Transverse colon (tissue), 4 donors: ENCODE results near the gene PHF21B. TPM values are rescaled to one million over a fixed set of nuclear protein-coding genes. Genes with fewer than 3 reads are reported as not detected.

Source experiments
- DNase-seq: peaks from one replicate; pipeline ENCODE4 v3.0.0-alpha.2; 2019
- H3K27ac ChIP-seq, 4 donors: fragments of 200-600 bp; sonication (generic); 2 replicates each; pipeline ENCODE4 v1.5.1; 2016 to 2018; ENCODE audit warnings: inconsistent platforms in 4 of 4
- H3K27me3 ChIP-seq: fragments of 200-600 bp; sonication (generic); 2 replicates; pipeline ENCODE4 v1.5.1; 2017; ENCODE audit warnings: inconsistent platforms
- H3K36me3 ChIP-seq, 4 donors: fragments of 200-600 bp; sonication (generic); 2 replicates each; pipeline ENCODE4 v1.5.1; 2017 to 2019; ENCODE audit warnings: inconsistent platforms in 4 of 4
- H3K4me1 ChIP-seq, 4 donors: fragments of 200-600 bp; sonication (generic); 2 replicates each; pipeline ENCODE4 v1.5.1; 2017 to 2020; ENCODE audit warnings: inconsistent platforms in 4 of 4
- H3K4me3 ChIP-seq, 4 donors: fragments of 200-600 bp; sonication (generic); 1 replicate in 1 of 4; 2 replicates in 3 of 4; pipeline versions ENCODE4 v1.5.1 to v1.6.1; 2017 to 2019; ENCODE audit warnings: inconsistent platforms in 4 of 4
- H3K9me3 ChIP-seq, 2 donors: fragments of 200-600 bp; sonication (generic); 2 replicates each; pipeline ENCODE4 v1.5.1; 2017 to 2019; ENCODE audit warnings: inconsistent platforms in 2 of 2
- EP300 ChIP-seq: sonication (generic); formaldehyde crosslinking; IDR thresholded peaks from one replicate; pipeline ENCODE4 v1.6.1; 2017; ENCODE audit warnings: antibody characterized with exemption, low read depth
- POLR2A ChIP-seq: fragments of 450-650 bp; IDR thresholded peaks from one replicate; pipeline ENCODE4 v1.6.1; 2016; ENCODE audit warnings: antibody characterized with exemption, mild to moderate bottlenecking, moderate library complexity
- POLR2AphosphoS5 ChIP-seq, 3 donors: sonication (generic); formaldehyde crosslinking; IDR thresholded peaks; one replicate each; pipeline ENCODE4 v1.6.1; 2016; ENCODE audit warnings: antibody characterized with exemption in 3 of 3
- WGBS, 2 donors: methylation state at CpG; one replicate each; pipeline ENCODE4 v1.1.5; 2018; ENCODE audit warnings: low coverage in 1 of 2; 5-methylcytosine and 5-hydroxymethylcytosine counted together
- in situ Hi-C, 4 donors: fragments of 200-750 bp; cut with MboI; loops; one replicate each; pipeline versions ENCODE4 v1.15.0 to v1.15.1; 2017; ENCODE audit warnings: low sequenced_read_pairs in 3 of 4, low pct_ligation_motif_present in 1 of 4, low pct_unique_long_range_greater_than_20kb in 1 of 4
- intact Hi-C: fragments of 100-400 bp; cut with DNase I; formaldehyde crosslinking; loops from one replicate; pipeline ENCODE4 v1.15.1; 2023; ENCODE audit warnings: low total_unique reads
- total RNA-seq, 4 donors: library from RNA; depleted of rRNA; stranded (reverse); fragments of >200 nt; gene quantifications; one replicate each; pipeline ENCODE4 v1.1.0, GENCODE V29; 2016
- TF ChIP-seq, protein P1 (sequence below), 5 experiments: fragments of 200-600 bp in 3 of 5; fragments of 450-650 bp in 2 of 5; sonication (generic) in 3 of 5; IDR thresholded peaks; 1 replicate in 2 of 5; 2 replicates in 3 of 5; pipeline ENCODE4 v1.5.1; 2016 to 2017; ENCODE audit warnings: antibody characterized with exemption in 5 of 5, inconsistent platforms in 3 of 5, mild to moderate bottlenecking in 2 of 5, moderate library complexity in 1 of 5

PHF21B gene
- total RNA-seq, 4 donors from 2014 or later, result not detected

DNA sequence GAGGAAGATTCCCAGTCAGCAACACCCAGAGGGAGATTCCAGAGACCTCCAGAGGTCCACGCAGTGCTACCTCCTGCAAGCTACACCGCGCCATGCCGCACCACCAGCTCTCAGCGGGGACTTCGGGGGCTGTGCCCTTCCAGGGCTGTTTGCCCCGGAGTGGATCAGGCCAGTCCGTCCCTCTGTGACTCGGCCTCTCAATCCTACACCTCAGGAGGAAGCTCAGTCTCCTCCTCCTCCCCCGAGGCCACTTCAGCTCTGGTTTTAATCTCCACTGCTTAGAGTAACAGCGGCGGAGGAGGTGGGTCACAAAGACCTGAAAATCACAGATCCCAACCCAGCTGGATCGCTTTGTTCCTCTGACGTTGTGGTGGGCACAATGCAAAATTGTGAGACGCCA is 68.6 kb downstream of the PHF21B start:
- WGBS, 2 donors, result 76% methylated on average over 15 of the region's 15 CpGs; no CpG with 5 or more reads in 1 of the 2 donors

DNA sequence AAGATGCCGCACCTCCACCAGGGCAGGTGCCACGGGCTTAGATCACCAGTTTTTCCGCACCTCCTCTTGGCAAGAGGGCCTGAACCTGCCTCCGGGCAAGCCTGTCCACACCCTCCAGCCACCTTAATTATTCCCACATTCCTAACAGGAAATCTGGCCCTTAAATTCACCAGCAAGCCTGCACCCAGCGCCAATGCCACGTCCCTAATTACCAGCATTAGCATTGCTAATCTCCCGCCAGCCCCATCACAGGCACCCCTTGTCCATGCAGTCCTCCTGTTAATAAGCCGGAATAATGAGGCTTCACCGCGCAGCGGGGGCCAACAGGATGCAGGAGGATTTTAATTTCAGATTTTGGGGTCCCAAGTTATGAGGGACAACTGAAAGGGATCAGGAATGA is 69.7 kb downstream of the PHF21B start:
- Histone ChIP-seq H3K27me3 (no peaks in the 10 kb centered on the region), H3K4me1 (no peaks in the 10 kb centered on the region), H3K27ac (no peak overlapping the region), H3K36me3 (no peaks in the 10 kb centered on the region), H3K9me3 (no peaks in the 10 kb centered on the region), H3K4me3 (no peak overlapping the region)
- in situ Hi-C loops, result no loop called here
- intact Hi-C loops, result no loop called here
- DNase-seq, result no peak
- WGBS, 2 donors, result 64% methylated on average over 11 of the region's 11 CpGs; no CpG with 5 or more reads in 1 of the 2 donors
- TF ChIP-seq POLR2A, result no peak
- no peak for TF ChIP-seq POLR2AphosphoS5 (IDR thresholded peaks at IDR 0.05)
- no peak for TF ChIP-seq EP300
- TF ChIP-seq, protein P1, sequence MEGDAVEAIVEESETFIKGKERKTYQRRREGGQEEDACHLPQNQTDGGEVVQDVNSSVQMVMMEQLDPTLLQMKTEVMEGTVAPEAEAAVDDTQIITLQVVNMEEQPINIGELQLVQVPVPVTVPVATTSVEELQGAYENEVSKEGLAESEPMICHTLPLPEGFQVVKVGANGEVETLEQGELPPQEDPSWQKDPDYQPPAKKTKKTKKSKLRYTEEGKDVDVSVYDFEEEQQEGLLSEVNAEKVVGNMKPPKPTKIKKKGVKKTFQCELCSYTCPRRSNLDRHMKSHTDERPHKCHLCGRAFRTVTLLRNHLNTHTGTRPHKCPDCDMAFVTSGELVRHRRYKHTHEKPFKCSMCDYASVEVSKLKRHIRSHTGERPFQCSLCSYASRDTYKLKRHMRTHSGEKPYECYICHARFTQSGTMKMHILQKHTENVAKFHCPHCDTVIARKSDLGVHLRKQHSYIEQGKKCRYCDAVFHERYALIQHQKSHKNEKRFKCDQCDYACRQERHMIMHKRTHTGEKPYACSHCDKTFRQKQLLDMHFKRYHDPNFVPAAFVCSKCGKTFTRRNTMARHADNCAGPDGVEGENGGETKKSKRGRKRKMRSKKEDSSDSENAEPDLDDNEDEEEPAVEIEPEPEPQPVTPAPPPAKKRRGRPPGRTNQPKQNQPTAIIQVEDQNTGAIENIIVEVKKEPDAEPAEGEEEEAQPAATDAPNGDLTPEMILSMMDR (IDR thresholded peaks at IDR 0.05), result no peak

More for the DNA sequence above, 68.6 kb downstream of the PHF21B start:
- no peak for DNase-seq
- Histone ChIP-seq H3K4me1 (no peaks in the 10 kb centered on the region), H3K4me3 (no peak overlapping the region), H3K9me3 (no peaks in the 10 kb centered on the region), H3K27me3 (no peaks in the 10 kb centered on the region), H3K27ac (no peak overlapping the region), H3K36me3 (no peaks in the 10 kb centered on the region)
- in situ Hi-C loops (no loop called here), intact Hi-C loops (no loop called here)
- TF ChIP-seq, protein P1 (IDR thresholded peaks at IDR 0.05), result no peak
- TF ChIP-seq POLR2A (no peak), EP300 (no peak), POLR2AphosphoS5 (IDR thresholded peaks at IDR 0.05) (no peak)

DNA sequence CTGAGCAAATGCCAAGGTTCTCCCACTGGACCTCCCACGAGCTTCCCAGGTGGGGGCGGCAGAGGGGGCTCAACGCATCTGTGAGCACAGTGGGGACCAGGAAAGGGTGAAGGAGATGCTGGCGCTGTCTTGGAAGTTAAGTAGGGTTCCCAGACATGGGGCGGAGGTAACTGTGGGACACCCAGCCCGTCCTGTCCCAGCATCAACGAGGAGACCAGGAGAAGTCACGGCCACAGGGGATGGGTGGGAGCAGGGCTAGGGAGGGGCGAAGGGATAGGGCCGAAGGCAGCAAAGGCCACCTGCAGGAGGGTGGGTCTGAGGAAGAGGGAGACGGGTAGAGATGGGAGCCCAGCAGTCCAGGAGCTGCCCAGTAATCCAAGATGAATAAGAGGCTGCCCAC is 70.4 kb downstream of the PHF21B start:
- Histone ChIP-seq H3K4me1 (no peaks in the 10 kb centered on the region), H3K27ac (no peak overlapping the region), H3K9me3 (no peaks in the 10 kb centered on the region), H3K27me3 (no peaks in the 10 kb centered on the region), H3K4me3 (no peak overlapping the region), H3K36me3 (no peaks in the 10 kb centered on the region)
- TF ChIP-seq POLR2A (no peak), POLR2AphosphoS5 (IDR thresholded peaks at IDR 0.05) (no peak), EP300 (no peak)
- TF ChIP-seq, protein P1 (IDR thresholded peaks at IDR 0.05), result no peak
- 70 to 80% methylated on average over 2 to 11 of the region's 11 CpGs for WGBS, 2 donors
- in situ Hi-C loops, result no loop called here
- intact Hi-C loops, result no loop called here
- no peak for DNase-seq

GRCh38 chr22:44938886-44939285 is 70.9 kb downstream of the PHF21B start:
- no peak overlapping the region for H3K4me3 ChIP-seq
- in situ Hi-C loops, result no loop called here
- no peaks in the 10 kb centered on the region for H3K4me1 ChIP-seq
- DNase-seq, result no peak
- TF ChIP-seq POLR2A (no peak), EP300 (no peak), POLR2AphosphoS5 (IDR thresholded peaks at IDR 0.05) (no peak)
- TF ChIP-seq, protein P1 (IDR thresholded peaks at IDR 0.05), result no peak
- no peaks in the 10 kb centered on the region for H3K36me3 ChIP-seq
- H3K27me3 ChIP-seq, result no peaks in the 10 kb centered on the region
- intact Hi-C loops, result no loop called here
- H3K27ac ChIP-seq, result no peak overlapping the region
- H3K9me3 ChIP-seq, result no peaks in the 10 kb centered on the region
- WGBS, 2 donors, result 63% methylated on average over 14 of the region's 14 CpGs; no CpG with 5 or more reads in 1 of the 2 donors
